Measurements from ENCODE around the gene CLCN6.

GRCh38 chr1:11779715-11780379, 26.1 kb upstream of the CLCN6 start:
- TF ChIP-seq CTCF (IDR thresholded peaks at IDR 0.05) (no peak), EZH2 (IDR thresholded peaks at IDR 0.05; ENCODE audit: borderline replicate concordance, insufficient read depth, low read depth, low read length, poor library complexity, severe bottlenecking) (no peak)

Data from B cell (primary cell).